Measurements from ENCODE around the gene HDAC6. TPM values are rescaled to one million over a fixed set of nuclear protein-coding genes. Genes with fewer than 3 reads are reported as not detected.
A peak's percentile ranks its signal among the peaks of the same experiment; 100 is the strongest.
"Not testable (repeated sequence)": the region's sequence is repeated elsewhere in the genome, so short reads cannot be mapped to it uniquely, and the experiment has no call there.

The HDAC6 gene
- polyA plus RNA-seq, 4 donors: 158 to 174 (median 167) TPM

- DNase-seq (ENCODE audit: low read depth in 4 of 4, low spot score in 3 of 4): no peak
Observed at GRCh38 chrX:48823053-48823452, 21.2 kb downstream of the HDAC6 start.

- DNase-seq (ENCODE audit: low read depth in 4 of 4, low spot score in 3 of 4): no peak
Observed at GRCh38 chrX:48824066-48824465, 22.2 kb downstream of the HDAC6 start.

- DNase-seq (ENCODE audit: low read depth in 4 of 4, low spot score in 3 of 4): no peak
Observed at GRCh38 chrX:48826135-48826875, 24.4 kb downstream of the HDAC6 start, which contains the start of gene ERAS. Gene ERAS (plus strand): TSS chrX:48826513. CDS start chrX:48829124, 2,611 bp downstream.

GRCh38 chrX:48826876-48827653, 25.2 kb downstream of the HDAC6 start:
- DNase-seq (ENCODE audit: low read depth in 4 of 4, low spot score in 3 of 4): no peak

GRCh38 chrX:48827654-48827968, 25.7 kb downstream of the HDAC6 start:
- no peak for DNase-seq (ENCODE audit: low read depth in 4 of 4, low spot score in 3 of 4)

- no peak for DNase-seq (ENCODE audit: low read depth in 4 of 4, low spot score in 3 of 4)
Observed at GRCh38 chrX:48829016-48829735, 27.3 kb downstream of the HDAC6 start.

GRCh38 chrX:48831136-48831908, 29.5 kb downstream of the HDAC6 start:
- no peak for DNase-seq (ENCODE audit: low read depth in 4 of 4, low spot score in 3 of 4)

- DNase-seq (ENCODE audit: low read depth in 4 of 4, low spot score in 3 of 4): no peak
Observed at GRCh38 chrX:48831909-48832291, 30.0 kb downstream of the HDAC6 start.

- DNase-seq (ENCODE audit: low read depth in 4 of 4, low spot score in 3 of 4): no peak
Observed at GRCh38 chrX:48833542-48834138, 31.8 kb downstream of the HDAC6 start.

GRCh38 chrX:48834383-48834709, 32.5 kb downstream of the HDAC6 start:
- no peak for DNase-seq (ENCODE audit: low read depth in 4 of 4, low spot score in 3 of 4)

- peak in 2 of 4 donors; percentile 29 to 32 for DNase-seq (ENCODE audit: low read depth in 4 of 4, low spot score in 3 of 4)
Observed at GRCh38 chrX:48835524-48836329, 33.9 kb downstream of the HDAC6 start, which contains the start of gene PCSK1N. Gene PCSK1N (minus strand): TSS chrX:48835610. CDS start chrX:48835532, 78 bp downstream.

- no peak for DNase-seq (ENCODE audit: low read depth in 4 of 4, low spot score in 3 of 4)
Observed at GRCh38 chrX:48839686-48840085, 37.8 kb downstream of the HDAC6 start.

- no peak for DNase-seq (ENCODE audit: low read depth in 4 of 4, low spot score in 3 of 4)
Observed at GRCh38 chrX:48848847-48849246, 47.0 kb downstream of the HDAC6 start.

- no peak for DNase-seq (ENCODE audit: low read depth in 4 of 4, low spot score in 3 of 4)
Observed at GRCh38 chrX:48852857-48853256, 51.0 kb downstream of the HDAC6 start.

- DNase-seq (ENCODE audit: low read depth in 4 of 4, low spot score in 3 of 4): not testable (repeated sequence)
Observed at GRCh38 chrX:48853494-48853893, 51.6 kb downstream of the HDAC6 start.

- not testable (repeated sequence) for DNase-seq (ENCODE audit: low read depth in 4 of 4, low spot score in 3 of 4)
Observed at GRCh38 chrX:48854121-48854804, 52.4 kb downstream of the HDAC6 start.

- DNase-seq (ENCODE audit: low read depth in 4 of 4, low spot score in 3 of 4): no peak
Observed at GRCh38 chrX:48854898-48855297, 53.0 kb downstream of the HDAC6 start.

GRCh38 chrX:48864210-48864609, 62.3 kb downstream of the HDAC6 start:
- DNase-seq (ENCODE audit: low read depth in 4 of 4, low spot score in 3 of 4): no peak

GRCh38 chrX:48872017-48872416, 70.2 kb downstream of the HDAC6 start:
- not testable (repeated sequence) for DNase-seq (ENCODE audit: low read depth in 4 of 4, low spot score in 3 of 4)
